Transverse colon (tissue), 4 donors: ENCODE data around the gene SNAI3. TPM values are rescaled to one million over a fixed set of nuclear protein-coding genes. Genes with fewer than 3 reads are reported as not detected.

Source experiments
- DNase-seq: peaks from one replicate; pipeline ENCODE4 v3.0.0-alpha.2; 2019
- H3K27ac ChIP-seq, 4 donors: fragments of 200-600 bp; sonication (generic); 2 replicates each; pipeline ENCODE4 v1.5.1; 2016 to 2018; ENCODE audit warnings: inconsistent platforms in 4 of 4
- H3K27me3 ChIP-seq: fragments of 200-600 bp; sonication (generic); 2 replicates; pipeline ENCODE4 v1.5.1; 2017; ENCODE audit warnings: inconsistent platforms
- H3K36me3 ChIP-seq, 4 donors: fragments of 200-600 bp; sonication (generic); 2 replicates each; pipeline ENCODE4 v1.5.1; 2017 to 2019; ENCODE audit warnings: inconsistent platforms in 4 of 4
- H3K4me1 ChIP-seq, 4 donors: fragments of 200-600 bp; sonication (generic); 2 replicates each; pipeline ENCODE4 v1.5.1; 2017 to 2020; ENCODE audit warnings: inconsistent platforms in 4 of 4
- H3K4me3 ChIP-seq, 4 donors: fragments of 200-600 bp; sonication (generic); 1 replicate in 1 of 4; 2 replicates in 3 of 4; pipeline versions ENCODE4 v1.5.1 to v1.6.1; 2017 to 2019; ENCODE audit warnings: inconsistent platforms in 4 of 4
- H3K9me3 ChIP-seq, 2 donors: fragments of 200-600 bp; sonication (generic); 2 replicates each; pipeline ENCODE4 v1.5.1; 2017 to 2019; ENCODE audit warnings: inconsistent platforms in 2 of 2
- EP300 ChIP-seq: sonication (generic); formaldehyde crosslinking; IDR thresholded peaks from one replicate; pipeline ENCODE4 v1.6.1; 2017; ENCODE audit warnings: antibody characterized with exemption, low read depth
- POLR2A ChIP-seq: fragments of 450-650 bp; IDR thresholded peaks from one replicate; pipeline ENCODE4 v1.6.1; 2016; ENCODE audit warnings: antibody characterized with exemption, mild to moderate bottlenecking, moderate library complexity
- POLR2AphosphoS5 ChIP-seq, 3 donors: sonication (generic); formaldehyde crosslinking; IDR thresholded peaks; one replicate each; pipeline ENCODE4 v1.6.1; 2016; ENCODE audit warnings: antibody characterized with exemption in 3 of 3
- WGBS, 2 donors: methylation state at CpG; one replicate each; pipeline ENCODE4 v1.1.5; 2018; ENCODE audit warnings: low coverage in 1 of 2; 5-methylcytosine and 5-hydroxymethylcytosine counted together
- in situ Hi-C, 4 donors: fragments of 200-750 bp; cut with MboI; loops; one replicate each; pipeline versions ENCODE4 v1.15.0 to v1.15.1; 2017; ENCODE audit warnings: low sequenced_read_pairs in 3 of 4, low pct_ligation_motif_present in 1 of 4, low pct_unique_long_range_greater_than_20kb in 1 of 4
- intact Hi-C: fragments of 100-400 bp; cut with DNase I; formaldehyde crosslinking; loops from one replicate; pipeline ENCODE4 v1.15.1; 2023; ENCODE audit warnings: low total_unique reads
- total RNA-seq, 4 donors: library from RNA; depleted of rRNA; stranded (reverse); fragments of >200 nt; gene quantifications; one replicate each; pipeline ENCODE4 v1.1.0, GENCODE V29; 2016
- TF ChIP-seq, protein P1 (sequence below), 5 experiments: fragments of 200-600 bp in 3 of 5; fragments of 450-650 bp in 2 of 5; sonication (generic) in 3 of 5; IDR thresholded peaks; 1 replicate in 2 of 5; 2 replicates in 3 of 5; pipeline ENCODE4 v1.5.1; 2016 to 2017; ENCODE audit warnings: antibody characterized with exemption in 5 of 5, inconsistent platforms in 3 of 5, mild to moderate bottlenecking in 2 of 5, moderate library complexity in 1 of 5

The SNAI3 gene
- total RNA-seq, 4 donors from 2014 or later = 0.27 to 2.9 (median 0.75) TPM; not detected in 1

- intact Hi-C loops (no loop called here), in situ Hi-C loops (no loop called here)
- WGBS, 2 donors = 0 to 6% methylated on average over 3 to 27 of the region's 33 CpGs
- Histone ChIP-seq H3K36me3 (no peaks in the 10 kb centered on the region), H3K4me3 (peak overlapping the region in 3 of 4 donors; percentile 38 to 58 (median 49)), H3K27ac (peak overlapping the region; percentile 58 to 63 (median 60)), H3K4me1 (peaks cover 0 to 32% (median 21%) of the 10 kb centered on the region in 4 donors), H3K27me3 (peaks cover 83% of the 10 kb centered on the region), H3K9me3 (no peaks in the 10 kb centered on the region)
- no peak for TF ChIP-seq POLR2AphosphoS5 (IDR thresholded peaks at IDR 0.05)
- TF ChIP-seq, protein P1, sequence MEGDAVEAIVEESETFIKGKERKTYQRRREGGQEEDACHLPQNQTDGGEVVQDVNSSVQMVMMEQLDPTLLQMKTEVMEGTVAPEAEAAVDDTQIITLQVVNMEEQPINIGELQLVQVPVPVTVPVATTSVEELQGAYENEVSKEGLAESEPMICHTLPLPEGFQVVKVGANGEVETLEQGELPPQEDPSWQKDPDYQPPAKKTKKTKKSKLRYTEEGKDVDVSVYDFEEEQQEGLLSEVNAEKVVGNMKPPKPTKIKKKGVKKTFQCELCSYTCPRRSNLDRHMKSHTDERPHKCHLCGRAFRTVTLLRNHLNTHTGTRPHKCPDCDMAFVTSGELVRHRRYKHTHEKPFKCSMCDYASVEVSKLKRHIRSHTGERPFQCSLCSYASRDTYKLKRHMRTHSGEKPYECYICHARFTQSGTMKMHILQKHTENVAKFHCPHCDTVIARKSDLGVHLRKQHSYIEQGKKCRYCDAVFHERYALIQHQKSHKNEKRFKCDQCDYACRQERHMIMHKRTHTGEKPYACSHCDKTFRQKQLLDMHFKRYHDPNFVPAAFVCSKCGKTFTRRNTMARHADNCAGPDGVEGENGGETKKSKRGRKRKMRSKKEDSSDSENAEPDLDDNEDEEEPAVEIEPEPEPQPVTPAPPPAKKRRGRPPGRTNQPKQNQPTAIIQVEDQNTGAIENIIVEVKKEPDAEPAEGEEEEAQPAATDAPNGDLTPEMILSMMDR (IDR thresholded peaks at IDR 0.05) = peak in 4 of 5 experiments; percentile 33 to 51 (median 36)
- DNase-seq = peak; percentile 50
These were observed 898 bp downstream of the SNAI3 start for GRCh38 chr16:88685156-88686061.

GRCh38 chr16:88684569-88685155 lies 1.6 kb downstream of the SNAI3 start:
- Histone ChIP-seq H3K27me3 (peaks cover 82% of the 10 kb centered on the region), H3K4me1 (peaks cover 0 to 32% (median 21%) of the 10 kb centered on the region in 4 donors), H3K4me3 (no peak overlapping the region), H3K9me3 (no peaks in the 10 kb centered on the region), H3K27ac (peak overlapping the region in 2 of 4 donors; percentile 61 to 63), H3K36me3 (no peaks in the 10 kb centered on the region)
- DNase-seq = no peak
- intact Hi-C loops = no loop called here
- in situ Hi-C loops = no loop called here
- WGBS, 2 donors = 71% methylated on average over 15 of the region's 15 CpGs; no CpG with 5 or more reads in 1 of the 2 donors
- TF ChIP-seq POLR2A (no peak), POLR2AphosphoS5 (IDR thresholded peaks at IDR 0.05) (no peak), EP300 (no peak)
- TF ChIP-seq, protein P1 (IDR thresholded peaks at IDR 0.05) = no peak

DNA sequence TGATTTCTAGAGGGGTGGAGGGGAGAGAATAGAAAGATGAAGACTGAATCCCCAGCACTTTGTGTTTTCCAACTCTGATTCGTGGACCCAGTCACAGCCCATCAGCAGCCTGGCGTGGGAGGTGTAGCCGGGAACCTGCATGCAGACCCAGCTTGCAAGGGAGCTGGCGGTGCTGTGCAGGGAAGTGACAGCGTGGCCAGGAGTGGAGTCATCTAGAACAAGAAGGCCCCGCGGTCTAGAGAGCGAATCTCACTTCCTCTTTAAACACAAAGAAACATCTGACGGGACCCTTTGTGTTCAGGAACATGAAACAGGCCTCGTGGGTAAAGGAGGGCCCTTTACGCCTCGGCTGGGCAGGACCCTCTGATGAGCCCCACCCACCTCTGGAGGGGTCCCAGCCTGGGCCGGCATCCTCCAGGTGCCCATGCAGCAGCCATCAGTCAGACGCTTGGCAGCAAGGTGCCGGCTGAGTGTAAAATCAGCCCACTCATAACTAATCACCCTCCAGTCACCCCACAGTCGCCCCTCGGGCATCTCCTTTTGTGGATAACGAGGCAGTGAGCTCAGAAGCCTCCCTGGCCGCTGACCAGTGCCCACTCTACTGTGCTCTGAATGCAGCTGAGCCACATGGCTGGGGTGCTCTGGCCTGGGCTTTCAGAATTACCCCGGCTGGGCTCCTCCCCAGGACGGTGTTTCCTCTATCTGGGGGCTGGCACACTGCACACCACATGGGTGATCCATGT lies 4.4 kb downstream of the SNAI3 start:
- TF ChIP-seq EP300 (no peak), POLR2A (no peak), POLR2AphosphoS5 (IDR thresholded peaks at IDR 0.05) (peak in 1 of 3 donors; percentile 43)
- TF ChIP-seq, protein P1 (IDR thresholded peaks at IDR 0.05) = no peak
- in situ Hi-C loops (no loop called here), intact Hi-C loops (no loop called here)
- Histone ChIP-seq H3K36me3 (no peaks in the 10 kb centered on the region), H3K27me3 (peaks cover 68% of the 10 kb centered on the region), H3K27ac (peak overlapping the region; percentile 65 to 76 (median 76)), H3K4me1 (peaks cover 0 to 28% (median 13%) of the 10 kb centered on the region in 4 donors), H3K9me3 (no peaks in the 10 kb centered on the region), H3K4me3 (no peak overlapping the region)
- 47% methylated on average over 21 of the region's 21 CpGs; no CpG with 5 or more reads in 1 of the 2 donors for WGBS, 2 donors
- DNase-seq = peak; percentile 82
